Thoracic aorta endothelial cell (primary cell): Measurements from ENCODE around the gene TXNIP. TPM values are rescaled to one million over a fixed set of nuclear protein-coding genes. Genes with fewer than 3 reads are reported as not detected.

Source experiments
- total RNA-seq: library from RNA; depleted of rRNA; stranded (reverse); fragments of >200 nt; gene quantifications from 2 replicates; pipeline ENCODE4 v1.2.3, GENCODE V29; 2012

Gene TXNIP
- total RNA-seq = 27.9 and 32.2 TPM in 2 replicates

GRCh38 chr1:145996433-145997015 is at the start of gene TXNIP:
TSS of gene TXNIP (minus strand) at chr1:145996579. CDS start at chr1:145996266, 313 bp downstream.

GRCh38 chr1:146021622-146022402 is 25.4 kb upstream of the TXNIP start, which contains the start of gene HJV:
TSS of gene HJV (minus strand) at chr1:146021735. CDS start at chr1:146020231, 1,504 bp downstream.

GRCh38 chr1:145964328-145965118 is 31.9 kb downstream of the TXNIP start, which contains the start of the genes ANKRD34A and POLR3GL:
TSS of gene ANKRD34A (minus strand) at chr1:145964575. CDS start at chr1:145961759, 2,816 bp downstream.
TSS of gene POLR3GL (plus strand) at chr1:145964690. CDS start at chr1:145974866, 10,176 bp downstream.

GRCh38 chr1:145957443-145958319 is 38.7 kb downstream of the TXNIP start, which contains the start of gene LIX1L:
TSS of gene LIX1L (minus strand) at chr1:145958017. CDS start at chr1:145957927, 90 bp downstream.

Other genes with a start within 250 kb of the TXNIP start
- 25.4 and 29.8 TPM in 2 replicates for gene RNF115, start 172.5 kb downstream of the TXNIP start, total RNA-seq
- 46.6 and 57.8 TPM in 2 replicates for gene POLR3C, start 172.4 kb downstream of the TXNIP start, total RNA-seq
- 2.3 and 2.6 TPM in 2 replicates for gene NUDT17, start 150.9 kb downstream of the TXNIP start, total RNA-seq
- 19.5 and 21.8 TPM in 2 replicates for gene PIAS3, start 137.5 kb downstream of the TXNIP start, total RNA-seq
- gene ANKRD35, start 110.7 kb downstream of the TXNIP start, total RNA-seq = 0.13 and 0.14 TPM in 2 replicates
- gene ITGA10, start 86.5 kb downstream of the TXNIP start, total RNA-seq = 67.4 and 92.9 TPM in 2 replicates
- 21.5 and 22.8 TPM in 2 replicates for gene PEX11B, start 77.9 kb downstream of the TXNIP start, total RNA-seq
- 141 and 152 TPM in 2 replicates for gene RBM8A, start 69.1 kb downstream of the TXNIP start, total RNA-seq
- 60.9 and 72.1 TPM in 2 replicates for gene LIX1L, start 38.6 kb downstream of the TXNIP start, total RNA-seq
- 0.13 and 0.22 TPM in 2 replicates for gene ANKRD34A, start 32.0 kb downstream of the TXNIP start, total RNA-seq
- gene POLR3GL, start 31.9 kb downstream of the TXNIP start, total RNA-seq = 11.8 and 13.6 TPM in 2 replicates
- not detected in 2 replicates for gene HJV, start 25.2 kb upstream of the TXNIP start, total RNA-seq
- 0.86 and 1.2 TPM in 2 replicates for gene NBPF10, start 148.2 kb upstream of the TXNIP start, total RNA-seq
- 18.5 and 27.3 TPM in 2 replicates for gene NOTCH2NLA, start 232.4 kb upstream of the TXNIP start, total RNA-seq